DOHH2 (cell line): ENCODE data around the gene ADCY6.

Source experiments
- H3F3A ChIP-seq: fragments of 200-600 bp; sonication (generic), shearing (Covaris generic); 2 replicates; pipeline ENCODE4 v1.6.0; 2016; ENCODE audit warnings: antibody characterized with exemption, mild to moderate bottlenecking; ENCODE audit not compliant: control insufficient read depth, insufficient read depth
- H3K27ac ChIP-seq: fragments of 200-600 bp; sonication (generic); 2 replicates; pipeline ENCODE4 v1.5.1; 2014; ENCODE audit warnings: low read depth, mild to moderate bottlenecking, low read length, moderate library complexity
- H3K27me3 ChIP-seq: fragments of 200-600 bp; sonication (generic); 2 replicates; pipeline ENCODE4 v1.6.1; 2014; ENCODE audit warnings: mild to moderate bottlenecking, low read length, mixed read lengths; ENCODE audit not compliant: control insufficient read depth
- H3K36me3 ChIP-seq: fragments of 200-600 bp; sonication (generic); 2 replicates; pipeline ENCODE4 v1.6.1; 2014; ENCODE audit warnings: mild to moderate bottlenecking, low read length, moderate library complexity, mixed read lengths; ENCODE audit not compliant: control insufficient read depth
- H3K4me1 ChIP-seq: fragments of 200-600 bp; sonication (generic); 2 replicates; pipeline ENCODE4 v1.6.1; 2014; ENCODE audit warnings: mild to moderate bottlenecking, low read length, mixed read lengths; ENCODE audit not compliant: control insufficient read depth
- H3K4me2 ChIP-seq: fragments of 200-600 bp; sonication (generic); 2 replicates; pipeline ENCODE4 v1.6.0; 2014; ENCODE audit warnings: mild to moderate bottlenecking, low read length, moderate library complexity
- H3K4me3 ChIP-seq: fragments of 200-600 bp; sonication (generic); 2 replicates; pipeline ENCODE4 v1.5.1; 2014; ENCODE audit warnings: mild to moderate bottlenecking, low read length, mixed read lengths
- H3K79me2 ChIP-seq: fragments of 200-600 bp; sonication (generic); 2 replicates; pipeline ENCODE4 v1.6.1; 2014; ENCODE audit warnings: mild to moderate bottlenecking, low read length, mixed read lengths; ENCODE audit not compliant: control insufficient read depth
- H3K9me2 ChIP-seq: fragments of 200-600 bp; sonication (generic); replicated peaks from 2 replicates; pipeline ENCODE4 v1.6.1; 2014; ENCODE audit warnings: mild to moderate bottlenecking, low read length, mixed read lengths; ENCODE audit not compliant: control insufficient read depth
- H3K9me3 ChIP-seq: fragments of 200-600 bp; sonication (generic); 2 replicates; pipeline ENCODE4 v1.6.1; 2014; ENCODE audit warnings: antibody characterized with exemption, low read length, mixed read lengths; ENCODE audit not compliant: control insufficient read depth, insufficient read depth
- H4K20me1 ChIP-seq: fragments of 200-600 bp; sonication (generic); 2 replicates; pipeline ENCODE4 v1.6.0; 2014; ENCODE audit warnings: low read depth, mild to moderate bottlenecking, antibody characterized with exemption, low read length, moderate library complexity; ENCODE audit not compliant: control insufficient read depth, insufficient read depth
- EZH2phosphoT487 ChIP-seq: fragments of 200-600 bp; sonication (generic); IDR thresholded peaks from 2 replicates; pipeline ENCODE4 v1.6.1; 2017; ENCODE audit warnings: borderline replicate concordance, mild to moderate bottlenecking, antibody characterized with exemption, low read length, moderate library complexity, mixed read lengths
- TF ChIP-seq, protein P1 (sequence below): fragments of 200-600 bp; sonication (generic); IDR thresholded peaks from one replicate; pipeline ENCODE4 v1.5.1; 2014; ENCODE audit warnings: antibody characterized with exemption, mild to moderate bottlenecking, low read depth, low read length; ENCODE audit not compliant: poor library complexity, severe bottlenecking

The ADCY6 gene

DNA sequence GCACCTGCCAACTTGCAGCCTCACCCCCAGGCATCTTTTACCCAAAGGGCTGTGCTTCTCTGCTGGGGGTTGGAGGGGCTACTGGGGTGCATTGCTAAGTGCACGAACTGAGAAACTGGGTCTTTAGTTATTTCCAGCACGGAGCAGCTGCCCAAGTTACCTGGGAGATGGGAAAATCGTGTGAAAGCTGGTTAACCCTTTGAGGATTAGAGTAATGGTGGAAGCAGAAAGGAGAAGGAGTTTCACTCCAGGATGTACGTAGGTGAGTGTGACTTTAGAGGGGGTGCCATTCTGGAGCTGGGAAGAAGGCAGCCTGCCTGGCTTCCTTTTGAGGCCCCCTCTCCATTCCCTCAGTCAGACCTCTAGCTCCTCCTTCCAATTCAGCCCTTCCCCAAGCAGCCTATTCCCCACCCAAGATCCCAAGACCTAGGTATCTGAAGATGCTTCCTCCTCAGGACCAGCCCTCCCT, 1.0 kb upstream of the ADCY6 start:
- Histone ChIP-seq H3K4me1 (no peaks in the 10 kb centered on the region), H3K27me3 (peaks cover 35% of the 10 kb centered on the region), H3F3A (no peaks in the 10 kb centered on the region), H3K27ac (no peak overlapping the region), H3K4me3 (no peak overlapping the region), H3K9me3 (no peaks in the 10 kb centered on the region), H4K20me1 (no peaks in the 10 kb centered on the region), H3K9me2 (no peaks in the 10 kb centered on the region), H3K36me3 (no peaks in the 10 kb centered on the region), H3K4me2 (no peak overlapping the region), H3K79me2 (no peaks in the 10 kb centered on the region)
- TF ChIP-seq EZH2phosphoT487 = no peak
- TF ChIP-seq, protein P1, sequence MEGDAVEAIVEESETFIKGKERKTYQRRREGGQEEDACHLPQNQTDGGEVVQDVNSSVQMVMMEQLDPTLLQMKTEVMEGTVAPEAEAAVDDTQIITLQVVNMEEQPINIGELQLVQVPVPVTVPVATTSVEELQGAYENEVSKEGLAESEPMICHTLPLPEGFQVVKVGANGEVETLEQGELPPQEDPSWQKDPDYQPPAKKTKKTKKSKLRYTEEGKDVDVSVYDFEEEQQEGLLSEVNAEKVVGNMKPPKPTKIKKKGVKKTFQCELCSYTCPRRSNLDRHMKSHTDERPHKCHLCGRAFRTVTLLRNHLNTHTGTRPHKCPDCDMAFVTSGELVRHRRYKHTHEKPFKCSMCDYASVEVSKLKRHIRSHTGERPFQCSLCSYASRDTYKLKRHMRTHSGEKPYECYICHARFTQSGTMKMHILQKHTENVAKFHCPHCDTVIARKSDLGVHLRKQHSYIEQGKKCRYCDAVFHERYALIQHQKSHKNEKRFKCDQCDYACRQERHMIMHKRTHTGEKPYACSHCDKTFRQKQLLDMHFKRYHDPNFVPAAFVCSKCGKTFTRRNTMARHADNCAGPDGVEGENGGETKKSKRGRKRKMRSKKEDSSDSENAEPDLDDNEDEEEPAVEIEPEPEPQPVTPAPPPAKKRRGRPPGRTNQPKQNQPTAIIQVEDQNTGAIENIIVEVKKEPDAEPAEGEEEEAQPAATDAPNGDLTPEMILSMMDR = no peak

DNA sequence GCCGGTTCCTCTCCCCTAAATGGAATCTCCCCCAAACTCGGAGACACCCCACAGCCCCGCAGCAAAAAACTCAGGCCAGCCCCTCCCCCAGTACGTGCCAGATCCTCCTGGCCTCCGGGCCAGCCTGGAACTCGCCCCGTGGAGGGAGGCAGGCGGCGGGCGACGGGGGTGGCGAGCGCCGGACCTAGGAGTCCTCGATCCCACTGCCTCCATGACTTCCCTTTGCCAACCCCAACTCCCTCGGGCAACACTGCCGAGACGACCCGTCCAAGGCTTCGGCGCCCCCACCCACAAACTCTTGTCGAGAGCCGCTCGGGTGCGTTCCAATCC, 400 bp downstream of the ADCY6 start:
- no peaks in the 10 kb centered on the region for H3F3A ChIP-seq
- no peak overlapping the region for H3K4me3 ChIP-seq
- H3K4me1 ChIP-seq = no peaks in the 10 kb centered on the region
- TF ChIP-seq, protein P1 = no peak
- no peak for TF ChIP-seq EZH2phosphoT487
- no peaks in the 10 kb centered on the region for H3K79me2 ChIP-seq
- no peak overlapping the region for H3K27ac ChIP-seq
- no peaks in the 10 kb centered on the region for H3K9me2 ChIP-seq
- peaks cover 33% of the 10 kb centered on the region for H3K27me3 ChIP-seq
- H4K20me1 ChIP-seq = no peaks in the 10 kb centered on the region
- H3K9me3 ChIP-seq = no peaks in the 10 kb centered on the region
- H3K36me3 ChIP-seq = no peaks in the 10 kb centered on the region
- no peak overlapping the region for H3K4me2 ChIP-seq

DNA sequence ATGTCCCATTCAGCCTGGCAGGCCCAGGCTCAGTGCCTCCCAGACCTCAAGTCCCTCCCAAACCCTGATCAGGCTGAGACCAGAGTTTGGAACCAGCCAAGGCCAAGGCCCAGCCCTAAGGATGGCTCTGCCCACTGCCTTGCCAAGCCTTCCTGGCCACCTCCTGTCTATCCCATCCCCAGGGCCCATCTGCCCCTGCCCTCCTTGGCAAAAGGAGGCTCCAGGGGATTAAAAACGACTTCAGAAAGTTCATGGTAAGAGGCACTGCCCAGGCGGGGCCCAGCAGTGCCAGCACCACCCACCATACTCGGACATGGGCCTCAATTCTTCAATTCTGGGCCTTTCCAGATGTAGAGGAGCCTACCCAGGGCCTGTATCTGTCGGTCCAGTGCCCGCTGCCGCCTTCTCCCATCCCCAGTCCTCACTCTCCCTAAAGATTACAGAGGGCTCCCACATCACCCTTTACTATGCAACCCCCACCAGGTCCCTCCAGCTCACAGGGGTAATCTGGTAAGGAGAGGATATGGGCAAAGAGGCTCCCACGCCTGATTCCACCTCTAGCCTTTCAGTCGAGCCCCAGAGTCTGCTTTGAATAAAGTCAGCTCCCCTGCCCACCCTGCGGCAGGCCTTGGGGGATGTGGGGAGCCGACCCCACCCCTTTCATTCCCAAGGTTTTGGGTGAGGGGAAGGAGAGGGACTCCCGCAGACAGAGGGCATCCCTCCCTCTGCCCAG, 932 bp downstream of the ADCY6 start:
- TF ChIP-seq, protein P1 = no peak
- no peak for TF ChIP-seq EZH2phosphoT487
- H3K9me3 ChIP-seq = no peaks in the 10 kb centered on the region
- no peak overlapping the region for H3K27ac ChIP-seq
- H3K4me3 ChIP-seq = no peak overlapping the region
- H3K4me1 ChIP-seq = no peaks in the 10 kb centered on the region
- peaks cover 33% of the 10 kb centered on the region for H3K27me3 ChIP-seq
- no peaks in the 10 kb centered on the region for H3K79me2 ChIP-seq
- H3K4me2 ChIP-seq = no peak overlapping the region
- no peaks in the 10 kb centered on the region for H3F3A ChIP-seq
- H3K9me2 ChIP-seq = no peaks in the 10 kb centered on the region
- no peaks in the 10 kb centered on the region for H3K36me3 ChIP-seq
- no peaks in the 10 kb centered on the region for H4K20me1 ChIP-seq
